Raji (cell line): ENCODE measurements around the gene SIRT2.

Experiments used
- POLR2A ChIP-seq: IDR thresholded peaks from 2 replicates; pipeline ENCODE4 v1.6.1; 2011; ENCODE audit warnings: low read depth, low read length, control low read depth; ENCODE audit not compliant: insufficient read depth

The SIRT2 gene

GRCh38 chr19:38846097-38846496 lies 53.3 kb downstream of the SIRT2 start:
- TF ChIP-seq POLR2A, result no peak

GRCh38 chr19:38845374-38846024 lies 53.9 kb downstream of the SIRT2 start:
- TF ChIP-seq POLR2A, result no peak

GRCh38 chr19:38844093-38844686 lies 55.2 kb downstream of the SIRT2 start:
- no peak for TF ChIP-seq POLR2A

- no peak for TF ChIP-seq POLR2A
These were observed 56.2 kb downstream of the SIRT2 start for GRCh38 chr19:38843175-38843758.

- no peak for TF ChIP-seq POLR2A
These were observed 56.8 kb downstream of the SIRT2 start for GRCh38 chr19:38842439-38843174.

- TF ChIP-seq POLR2A, result no peak
These were observed 57.5 kb downstream of the SIRT2 start for GRCh38 chr19:38841787-38842438.

GRCh38 chr19:38841180-38841766 lies 58.1 kb downstream of the SIRT2 start:
- TF ChIP-seq POLR2A, result no peak

GRCh38 chr19:38840583-38840968 lies 58.8 kb downstream of the SIRT2 start:
- no peak for TF ChIP-seq POLR2A

GRCh38 chr19:38839816-38840582 lies 59.4 kb downstream of the SIRT2 start:
- TF ChIP-seq POLR2A, result no peak

- no peak for TF ChIP-seq POLR2A
These were observed 60.2 kb downstream of the SIRT2 start for GRCh38 chr19:38838986-38839761.

- TF ChIP-seq POLR2A, result no peak
These were observed 61.0 kb downstream of the SIRT2 start for GRCh38 chr19:38838208-38838985.

GRCh38 chr19:38837656-38838121 lies 61.7 kb downstream of the SIRT2 start:
- TF ChIP-seq POLR2A, result no peak
